HCEC 1CT (cell line): ENCODE measurements around the gene RARB.
A peak's percentile ranks its signal among the peaks of the same experiment; 100 is the strongest.

Source experiments
- DNase-seq: peaks from one replicate; pipeline ENCODE4 v3.0.0-alpha.2; 2017

Gene RARB

GRCh38 chr3:25423780-25424588 lies 4.1 kb upstream of the RARB start:
- DNase-seq, result peak; percentile 12

GRCh38 chr3:25424614-25425013 lies 3.4 kb upstream of the RARB start:
- no peak for DNase-seq

- DNase-seq, result no peak
Observed at GRCh38 chr3:25426408-25426807, 1.7 kb upstream of the RARB start.

GRCh38 chr3:25427155-25427554 lies 908 bp upstream of the RARB start:
- peak; percentile 3 for DNase-seq

- no peak for DNase-seq
Observed at GRCh38 chr3:25427563-25427941, 511 bp upstream of the RARB start.

GRCh38 chr3:25428789-25429335 lies 799 bp downstream of the RARB start:
- no peak for DNase-seq

- no peak for DNase-seq
Observed at GRCh38 chr3:25429361-25430286, 1.6 kb downstream of the RARB start.

GRCh38 chr3:25430287-25430934 lies 2.3 kb downstream of the RARB start:
- no peak for DNase-seq

GRCh38 chr3:25430935-25431770 lies 3.1 kb downstream of the RARB start:
- no peak for DNase-seq

GRCh38 chr3:25432176-25432720 lies 4.2 kb downstream of the RARB start:
- DNase-seq, result no peak

- no peak for DNase-seq
Observed at GRCh38 chr3:25433106-25433505, 5.0 kb downstream of the RARB start.

- DNase-seq, result no peak
Observed at GRCh38 chr3:25433868-25434267, 5.8 kb downstream of the RARB start.

GRCh38 chr3:25437953-25438352 lies 9.9 kb downstream of the RARB start:
- no peak for DNase-seq

- no peak for DNase-seq
Observed at GRCh38 chr3:25438791-25439555, 10.9 kb downstream of the RARB start.

GRCh38 chr3:25441234-25441856 lies 13.3 kb downstream of the RARB start:
- no peak for DNase-seq

GRCh38 chr3:25442486-25442885 lies 14.4 kb downstream of the RARB start:
- DNase-seq, result no peak

GRCh38 chr3:25444273-25444672 lies 16.2 kb downstream of the RARB start:
- no peak for DNase-seq

GRCh38 chr3:25445731-25446130 lies 17.7 kb downstream of the RARB start:
- DNase-seq, result no peak

- no peak for DNase-seq
Observed at GRCh38 chr3:25447285-25447684, 19.2 kb downstream of the RARB start.

GRCh38 chr3:25447925-25448324 lies 19.9 kb downstream of the RARB start:
- no peak for DNase-seq
